ENCODE measurements around the gene BGLAP.

Gene BGLAP

GRCh38 chr1:156228501-156228900, 13.5 kb upstream of the BGLAP start:
- no peak for DNase-seq

GRCh38 chr1:156229809-156230472, 12.0 kb upstream of the BGLAP start:
- no peak for DNase-seq

GRCh38 chr1:156230473-156230837, 11.5 kb upstream of the BGLAP start:
- no peak for DNase-seq

GRCh38 chr1:156232201-156232894, 9.6 kb upstream of the BGLAP start:
- DNase-seq, result no peak

GRCh38 chr1:156233426-156234127, 8.4 kb upstream of the BGLAP start:
- DNase-seq, result no peak

GRCh38 chr1:156236164-156236563, 5.8 kb upstream of the BGLAP start:
- DNase-seq, result no peak

- no peak for DNase-seq
Observed at GRCh38 chr1:156238248-156238647, 3.7 kb upstream of the BGLAP start.

GRCh38 chr1:156241311-156241811, 623 bp upstream of the BGLAP start:
- no peak for DNase-seq

GRCh38 chr1:156242738-156243137, 754 bp downstream of the BGLAP start:
- DNase-seq, result no peak

GRCh38 chr1:156244126-156244525, 2.1 kb downstream of the BGLAP start:
- no peak for DNase-seq

GRCh38 chr1:156244712-156245111, 2.7 kb downstream of the BGLAP start:
- DNase-seq, result no peak

- peak; percentile 63 for DNase-seq
Observed at GRCh38 chr1:156245451-156246232, 3.7 kb downstream of the BGLAP start.

GRCh38 chr1:156246241-156246780, 4.3 kb downstream of the BGLAP start:
- peak; percentile 74 for DNase-seq

- DNase-seq, result peak; percentile 74
Observed at GRCh38 chr1:156246781-156247459, 4.9 kb downstream of the BGLAP start.

- DNase-seq, result peak; percentile 51
Observed at GRCh38 chr1:156247460-156248322, 5.7 kb downstream of the BGLAP start, which contains the start of gene PAQR6. Gene PAQR6, minus strand, starts transcription at chr1:156248056. Its CDS starts 1,325 bp downstream, at chr1:156246731.

GRCh38 chr1:156248323-156248683, 6.3 kb downstream of the BGLAP start:
- peak; percentile 47 for DNase-seq

GRCh38 chr1:156249593-156249992, 7.6 kb downstream of the BGLAP start:
- no peak for DNase-seq

- no peak for DNase-seq
Observed at GRCh38 chr1:156251527-156251926, 9.5 kb downstream of the BGLAP start.

- DNase-seq, result no peak
Observed at GRCh38 chr1:156253634-156254033, 11.7 kb downstream of the BGLAP start.

- no peak for DNase-seq
Observed at GRCh38 chr1:156257711-156258110, 15.7 kb downstream of the BGLAP start.

GRCh38 chr1:156258859-156259258, 16.9 kb downstream of the BGLAP start:
- no peak for DNase-seq

Data from NCI-H82 (cell line).